HUDEP-2 (cell line): Measurements from ENCODE around the gene HOXC5.

Source experiments
- DNase-seq, 76 experiments: peaks; one replicate each; lab custom pipeline; 2025; ENCODE audit not compliant: unreplicated experiment in 76 of 76; lab: John Stamatoyannopoulos, UW

HOXC5 gene

GRCh38 chr12:54032627-54033100 lies at the start of gene HOXC5:
Gene HOXC5, plus strand, starts transcription at chr12:54033050. Its CDS starts 73 bp downstream, at chr12:54033123.
- peak in 54 of 76 experiments; percentile 2 to 69 (median 30) for DNase-seq

DNA sequence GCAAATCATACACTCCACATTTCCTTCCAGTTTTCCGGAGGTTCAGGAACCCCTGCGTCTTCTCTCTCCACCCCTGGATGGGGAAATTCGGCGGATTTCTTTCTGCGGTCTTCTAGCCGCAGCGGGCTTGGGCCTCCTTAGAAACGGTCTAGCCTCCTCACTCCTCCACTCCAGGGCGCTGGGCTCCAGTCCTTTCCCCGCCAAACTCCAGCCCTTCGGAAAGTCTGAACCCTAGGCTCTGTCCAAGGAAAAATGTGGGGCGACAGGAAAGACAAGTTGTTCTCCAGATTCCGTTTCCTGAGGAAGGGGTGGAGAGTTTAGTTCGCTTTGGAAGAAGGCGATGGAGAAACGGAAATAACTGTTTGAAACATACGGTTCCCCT lies 49.3 kb upstream of the HOXC5 start:
- no peak for DNase-seq

DNA sequence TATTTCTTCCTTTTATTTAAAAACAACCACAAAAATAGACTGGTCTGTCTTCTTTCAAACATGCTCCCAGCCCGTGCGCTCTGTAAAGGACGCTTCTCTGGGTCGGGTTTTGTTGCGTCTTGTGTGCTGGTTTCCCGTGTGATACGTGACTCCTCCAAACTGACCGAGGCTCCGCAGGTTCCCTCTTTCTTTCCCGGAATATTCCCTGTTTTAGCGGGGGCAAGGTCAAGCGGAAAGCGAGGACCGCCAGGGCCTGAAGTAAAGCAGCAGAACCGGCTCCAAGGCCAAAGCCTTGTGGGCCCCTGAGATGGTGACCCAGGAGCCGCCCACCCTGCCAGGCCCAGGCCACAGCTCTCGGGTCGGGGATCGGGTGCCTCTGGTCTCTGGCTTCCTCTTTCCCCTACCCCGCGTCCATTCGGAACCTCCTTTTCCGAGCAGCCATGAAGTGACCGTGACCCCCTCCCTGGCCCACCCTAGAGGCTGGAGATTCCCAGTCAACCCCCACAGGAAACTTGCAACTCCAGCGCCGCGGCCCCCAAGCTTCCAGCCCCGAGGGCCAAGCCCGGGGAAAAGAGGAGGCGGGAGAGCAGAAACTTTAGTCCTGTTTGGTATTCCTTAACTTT lies 48.8 kb upstream of the HOXC5 start:
- no peak for DNase-seq

- peak in 72 of 76 experiments; percentile 23 to 90 (median 74) for DNase-seq
Measured at GRCh38 chr12:53984901-53985691, 47.8 kb upstream of the HOXC5 start, which contains the start of gene HOXC10. Gene HOXC10, plus strand, starts transcription at chr12:53985146. Its CDS starts 114 bp downstream, at chr12:53985260.

DNA sequence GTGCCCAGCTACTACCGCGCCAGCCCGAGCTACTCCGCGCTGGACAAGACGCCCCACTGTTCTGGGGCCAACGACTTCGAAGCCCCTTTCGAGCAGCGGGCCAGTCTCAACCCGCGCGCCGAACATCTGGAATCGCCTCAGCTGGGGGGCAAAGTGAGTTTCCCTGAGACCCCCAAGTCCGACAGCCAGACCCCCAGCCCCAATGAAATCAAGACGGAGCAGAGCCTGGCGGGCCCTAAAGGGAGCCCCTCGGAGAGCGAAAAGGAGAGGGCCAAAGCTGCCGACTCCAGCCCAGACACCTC lies 47.2 kb upstream of the HOXC5 start:
- DNase-seq = no peak

GRCh38 chr12:53985994-53986685 lies 46.7 kb upstream of the HOXC5 start:
- DNase-seq = peak in 2 of 76 experiments; percentile 16 to 19

GRCh38 chr12:53986686-53987483 lies 46.0 kb upstream of the HOXC5 start:
- DNase-seq = no peak

- no peak for DNase-seq
Measured at GRCh38 chr12:53987787-53988230, 45.0 kb upstream of the HOXC5 start.

GRCh38 chr12:53988541-53989226 lies 44.2 kb upstream of the HOXC5 start:
- DNase-seq = no peak

DNA sequence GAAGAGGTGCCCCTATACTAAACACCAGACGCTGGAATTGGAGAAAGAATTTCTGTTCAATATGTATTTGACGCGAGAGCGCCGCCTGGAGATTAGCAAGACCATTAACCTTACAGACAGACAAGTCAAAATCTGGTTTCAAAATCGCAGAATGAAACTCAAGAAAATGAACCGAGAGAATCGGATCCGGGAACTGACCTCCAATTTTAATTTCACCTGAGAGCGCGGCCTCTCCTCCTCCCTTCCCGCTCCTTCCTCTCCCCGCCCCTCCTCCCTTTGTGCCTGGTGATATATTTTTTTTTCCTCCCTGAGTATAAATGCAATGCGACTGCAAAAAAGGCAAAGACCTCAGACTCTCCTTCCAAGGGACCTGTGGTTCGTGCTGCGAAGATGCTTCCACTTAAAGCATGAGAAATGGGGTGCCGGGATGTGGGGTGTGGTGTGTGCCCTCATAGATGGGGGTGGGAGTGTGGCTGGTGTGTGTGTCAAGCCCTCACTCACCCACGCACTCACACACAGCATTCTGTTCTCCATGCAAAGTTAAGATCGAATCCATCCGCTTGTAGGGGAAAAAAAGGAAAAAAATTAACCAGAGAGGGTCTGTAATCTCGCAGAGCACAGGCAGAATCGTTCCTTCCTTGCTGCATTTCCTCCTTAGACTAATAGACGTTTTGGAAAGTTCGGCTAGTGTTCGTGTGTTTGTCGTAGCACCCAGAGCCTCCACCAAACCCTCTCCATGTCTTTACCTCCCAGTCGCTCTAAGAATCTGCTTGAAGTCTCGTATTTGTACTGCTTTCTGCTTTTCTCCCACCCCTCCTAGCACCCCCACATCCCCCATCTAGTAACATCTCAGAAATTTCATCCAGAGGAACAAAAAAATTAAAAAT lies 43.4 kb upstream of the HOXC5 start:
- peak in 21 of 76 experiments; percentile 3 to 40 (median 17) for DNase-seq

- DNase-seq = no peak
Measured at GRCh38 chr12:53990311-53991076, 42.4 kb upstream of the HOXC5 start.

- DNase-seq = no peak
Measured at GRCh38 chr12:53991077-53991460, 41.8 kb upstream of the HOXC5 start.

GRCh38 chr12:53992377-53992889 lies 40.4 kb upstream of the HOXC5 start:
- DNase-seq = no peak

DNA sequence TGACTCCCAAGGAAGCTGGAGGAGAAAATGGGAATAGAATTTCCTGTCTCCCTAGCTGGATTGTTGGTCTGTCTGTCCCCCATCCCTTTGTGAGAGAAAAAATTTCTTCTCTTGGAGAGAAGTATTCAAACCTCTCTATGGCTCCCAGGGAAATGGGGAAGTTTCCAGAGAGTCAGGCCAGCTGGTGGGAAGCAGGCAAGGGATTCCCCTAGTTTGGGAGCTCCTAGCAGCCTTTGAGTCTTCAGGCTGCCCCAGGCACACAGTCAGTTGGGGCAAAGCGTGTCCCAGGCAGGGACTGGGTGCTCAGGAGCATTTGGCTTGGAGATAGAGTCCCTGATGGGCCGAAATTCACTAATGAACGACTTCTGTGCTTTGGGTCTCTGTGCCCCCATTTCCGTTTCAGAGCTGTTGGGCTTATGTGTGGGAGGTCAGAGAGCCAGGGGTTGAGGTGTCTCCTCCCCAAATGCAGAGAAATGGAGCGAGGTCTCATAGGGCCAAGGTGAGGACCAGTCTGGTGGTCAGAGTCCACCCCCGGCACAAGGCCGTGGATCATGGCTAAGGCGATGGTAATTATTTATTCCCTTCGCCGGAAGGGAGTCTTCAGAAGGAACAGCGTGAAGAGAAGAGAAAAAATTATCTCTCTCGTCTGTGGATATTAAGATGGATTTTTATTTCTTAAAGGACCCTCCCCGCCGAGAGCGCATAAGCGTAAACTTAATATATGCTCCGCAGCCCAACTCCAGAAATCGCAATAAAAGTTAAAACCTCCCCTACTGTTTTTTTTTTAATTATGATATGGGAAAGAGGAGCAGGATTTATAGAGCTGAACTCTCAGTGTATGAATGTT lies 39.5 kb upstream of the HOXC5 start:
- no peak for DNase-seq

- DNase-seq = no peak
Measured at GRCh38 chr12:53994009-53994263, 38.9 kb upstream of the HOXC5 start.

GRCh38 chr12:53994264-53995001 lies 38.4 kb upstream of the HOXC5 start:
- no peak for DNase-seq

DNA sequence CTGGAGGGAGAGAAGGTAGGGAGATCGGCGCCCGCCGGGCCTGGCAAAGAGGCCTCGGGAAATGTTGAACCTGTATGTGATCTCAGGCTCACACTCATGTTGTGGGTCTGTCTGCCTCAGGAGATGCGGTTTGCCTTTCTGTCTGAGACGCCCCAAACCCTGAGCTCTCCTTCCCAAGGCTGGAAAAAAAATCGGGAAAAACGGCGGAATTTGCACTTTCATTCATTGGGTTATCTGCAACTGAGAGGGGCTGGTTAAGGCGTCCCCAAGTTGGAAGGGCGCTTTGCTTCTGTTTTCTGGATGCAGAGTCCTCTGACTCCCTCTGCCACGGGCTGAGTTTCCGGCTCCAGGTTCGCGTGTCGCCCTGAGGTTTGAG lies 37.9 kb upstream of the HOXC5 start:
- DNase-seq = no peak
